ENCODE results near the gene LMAN1L.

- TF ChIP-seq CTCF (IDR thresholded peaks at IDR 0.05; ENCODE audit: low read length), result no peak
- TF ChIP-seq EZH2 (IDR thresholded peaks at IDR 0.05; ENCODE audit: borderline replicate concordance, low read length), result no peak
Measured at GRCh38 chr15:74870436-74871215, 58.0 kb downstream of the LMAN1L start.
